ENCODE measurements around the gene PPP1R9B.

- no peak for TF ChIP-seq CTCF (IDR thresholded peaks at IDR 0.05; ENCODE audit: low read depth, low read length)
- no peak for TF ChIP-seq EZH2phosphoT487 (IDR thresholded peaks at IDR 0.05; ENCODE audit: low read depth)
Measured at GRCh38 chr17:50184611-50185398, 34.3 kb upstream of the PPP1R9B start.

Measured in OCI-LY3 (cell line).